NCI-H774 (cell line): Measurements from ENCODE around the gene SAMD11.
"Not testable (repeated sequence)": the region's sequence is repeated elsewhere in the genome, so short reads cannot be mapped to it uniquely, and the experiment has no call there.

Experiments
- DNase-seq: peaks from one replicate; lab custom pipeline; 2025; lab: John Stamatoyannopoulos, UW

The SAMD11 gene

DNA sequence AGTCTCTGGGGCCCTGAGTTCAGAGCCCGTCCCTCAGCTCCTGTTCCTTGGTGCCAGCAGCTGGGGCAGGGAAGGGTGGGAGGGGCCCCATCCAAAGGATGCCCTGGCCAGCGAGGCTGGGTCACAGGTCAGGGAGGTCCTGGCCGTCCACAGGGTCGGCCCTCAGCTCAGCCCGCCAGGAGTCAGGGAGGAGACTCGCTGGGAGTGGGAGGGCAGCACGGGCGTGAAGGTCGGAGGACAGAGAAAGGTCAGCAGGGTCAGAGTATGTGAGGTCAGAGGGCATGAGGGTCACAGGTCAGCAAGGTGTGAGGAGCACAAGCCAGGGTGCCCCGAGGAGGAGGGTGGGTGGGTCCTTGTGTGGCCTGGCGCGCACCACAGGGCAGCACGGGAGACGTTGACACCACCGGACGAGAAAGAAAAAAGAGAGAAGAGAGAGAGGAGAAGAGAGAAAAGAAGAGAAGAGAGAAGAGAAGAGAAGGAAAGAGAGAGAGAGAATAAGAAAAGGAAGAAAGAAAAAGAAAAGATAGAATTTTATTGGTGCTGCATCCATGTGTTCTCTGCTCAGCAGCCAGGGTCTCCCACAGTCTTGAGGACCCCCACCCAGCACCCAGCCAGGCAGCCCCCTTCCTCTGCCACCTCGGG, 51.1 kb downstream of the SAMD11 start:
- no peak for DNase-seq

- no peak for DNase-seq
Measured at GRCh38 chr1:975365-975764, 51.6 kb downstream of the SAMD11 start.

- DNase-seq, result no peak
Measured at GRCh38 chr1:975896-976683, 52.4 kb downstream of the SAMD11 start.

DNA sequence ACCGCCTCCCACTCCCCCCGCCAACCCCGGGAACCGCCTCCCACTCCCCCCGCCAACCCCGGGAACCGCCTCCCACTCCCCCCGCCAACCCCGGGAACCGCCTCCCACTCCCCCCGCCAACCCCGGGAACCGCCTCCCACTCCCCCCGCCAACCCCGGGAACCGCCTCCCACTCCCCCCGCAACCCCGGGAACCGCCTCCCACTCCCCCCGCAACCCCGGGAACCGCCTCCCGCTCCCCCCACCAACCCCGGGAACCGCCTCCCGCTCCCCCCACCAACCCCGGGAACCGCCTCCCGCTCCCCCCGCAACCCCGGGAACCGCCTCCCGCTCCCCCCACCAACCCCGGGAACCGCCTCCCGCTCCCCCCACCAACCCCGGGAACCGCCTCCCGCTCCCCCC, 53.1 kb downstream of the SAMD11 start:
- DNase-seq, result not testable (repeated sequence)

- no peak for DNase-seq
Measured at GRCh38 chr1:978069-978834, 54.5 kb downstream of the SAMD11 start.

GRCh38 chr1:978835-979743, 55.4 kb downstream of the SAMD11 start:
- no peak for DNase-seq

DNA sequence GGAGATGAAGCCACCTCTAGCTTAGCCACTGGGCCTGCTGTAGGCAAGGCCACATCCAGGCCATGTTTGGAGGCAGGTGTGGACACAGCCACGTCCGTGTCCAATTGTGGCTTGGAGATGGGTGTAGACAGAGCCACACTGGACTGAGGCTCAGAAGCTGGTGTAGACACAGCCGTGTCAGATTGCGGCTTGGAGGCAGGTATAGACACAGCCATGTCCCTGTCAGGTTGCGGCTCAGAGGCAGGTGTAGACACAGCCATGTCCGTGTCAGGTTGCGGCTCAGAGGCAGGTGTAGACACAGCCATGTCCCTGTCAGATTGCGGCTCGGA, 56.0 kb downstream of the SAMD11 start:
- DNase-seq, result no peak

DNA sequence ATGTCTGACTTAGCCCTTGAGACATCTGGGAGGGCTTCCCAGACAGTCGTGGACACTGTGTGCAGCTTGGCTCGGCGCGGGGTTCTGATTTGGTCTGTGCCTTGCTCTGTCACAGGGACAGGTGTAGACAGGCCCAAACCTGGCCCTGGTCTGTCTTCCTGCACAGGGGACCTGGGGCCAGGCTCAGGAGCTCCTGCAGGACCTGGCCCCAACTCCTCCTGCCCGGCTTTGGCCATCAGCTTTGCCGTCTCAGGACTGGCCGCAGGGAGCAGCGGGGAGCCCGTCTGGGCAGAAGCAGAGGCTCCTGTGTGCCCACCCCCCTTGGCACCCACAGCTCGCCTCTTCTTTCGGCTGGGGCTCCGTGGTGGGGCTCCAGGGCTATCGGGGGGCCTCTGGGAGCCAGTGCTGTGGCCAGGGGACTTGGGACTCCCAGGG, 56.4 kb downstream of the SAMD11 start:
- no peak for DNase-seq

DNA sequence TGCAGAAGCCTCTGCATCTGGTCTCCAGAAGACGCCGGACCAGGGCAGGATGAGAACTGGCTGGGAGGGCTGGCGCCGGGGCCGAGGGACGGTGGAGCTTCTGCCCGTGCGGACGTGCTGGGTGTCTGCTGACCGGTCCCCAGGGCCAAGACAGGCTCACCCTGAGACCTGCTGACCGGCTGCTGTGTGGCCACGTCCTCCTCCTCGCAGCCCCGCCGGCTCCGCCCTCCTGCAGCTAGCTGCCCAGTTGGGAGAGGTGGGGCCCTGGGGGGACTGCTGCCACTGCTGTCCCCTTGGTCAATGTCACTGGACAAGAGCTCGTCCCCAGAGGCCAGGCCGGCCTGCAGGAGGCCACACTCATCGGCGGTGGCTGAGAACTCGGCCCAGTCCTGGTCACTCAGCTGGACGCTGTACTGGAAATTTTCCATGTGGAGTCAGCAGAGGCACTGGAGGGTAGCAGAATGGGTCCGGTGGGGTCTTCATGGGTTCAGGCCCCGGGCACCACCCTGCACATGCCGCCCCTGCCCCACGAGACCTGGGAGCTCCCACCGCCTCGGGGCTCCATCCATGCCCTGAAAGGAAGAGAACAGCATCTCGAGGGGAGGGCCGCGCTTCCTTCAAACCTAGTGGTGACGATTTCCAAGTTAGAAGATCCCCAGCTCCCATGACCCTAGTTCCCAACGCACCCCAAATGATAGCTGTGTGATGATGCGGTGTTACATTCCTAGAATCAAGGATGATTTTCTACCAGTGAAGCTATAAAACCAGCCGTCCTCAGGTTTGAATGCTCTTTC, 57.1 kb downstream of the SAMD11 start:
- no peak for DNase-seq

GRCh38 chr1:981491-981954, 57.8 kb downstream of the SAMD11 start:
- DNase-seq, result no peak

DNA sequence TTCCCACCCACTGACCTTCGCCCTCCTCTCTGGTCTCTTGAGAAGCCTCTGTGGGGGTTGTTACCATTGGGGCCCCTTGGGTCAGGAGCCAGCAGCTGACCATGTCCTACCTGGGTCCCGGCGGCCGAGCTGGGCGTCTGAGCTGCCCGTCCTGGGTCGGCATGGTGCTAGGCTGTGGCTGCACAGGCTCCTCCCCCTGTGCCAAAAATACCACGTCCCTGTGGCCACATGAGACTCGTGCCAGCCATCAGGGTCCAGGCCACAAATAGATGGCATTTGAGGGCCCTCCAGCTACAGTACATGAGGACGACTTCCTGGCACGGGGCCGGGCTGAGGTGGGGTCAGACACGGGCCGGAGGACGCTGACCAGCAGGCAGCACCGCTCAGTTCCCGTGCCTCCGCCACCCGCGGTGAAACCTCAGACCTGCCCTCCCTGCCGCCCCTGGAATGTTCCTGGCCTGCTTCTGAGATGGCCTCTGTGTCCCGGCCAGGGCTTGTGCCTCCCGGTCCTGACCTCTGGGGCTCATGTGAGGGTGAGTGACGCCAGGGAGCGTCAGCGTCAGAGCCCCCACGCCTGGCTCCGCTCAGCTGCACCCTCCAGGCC, 58.3 kb downstream of the SAMD11 start, which contains the start of gene PERM1:
TSS of gene PERM1 (minus strand) at position 139 of the 604 bp plus-strand sequence. CDS start 1,064 bp downstream, outside the sequence.
- DNase-seq, result no peak

DNA sequence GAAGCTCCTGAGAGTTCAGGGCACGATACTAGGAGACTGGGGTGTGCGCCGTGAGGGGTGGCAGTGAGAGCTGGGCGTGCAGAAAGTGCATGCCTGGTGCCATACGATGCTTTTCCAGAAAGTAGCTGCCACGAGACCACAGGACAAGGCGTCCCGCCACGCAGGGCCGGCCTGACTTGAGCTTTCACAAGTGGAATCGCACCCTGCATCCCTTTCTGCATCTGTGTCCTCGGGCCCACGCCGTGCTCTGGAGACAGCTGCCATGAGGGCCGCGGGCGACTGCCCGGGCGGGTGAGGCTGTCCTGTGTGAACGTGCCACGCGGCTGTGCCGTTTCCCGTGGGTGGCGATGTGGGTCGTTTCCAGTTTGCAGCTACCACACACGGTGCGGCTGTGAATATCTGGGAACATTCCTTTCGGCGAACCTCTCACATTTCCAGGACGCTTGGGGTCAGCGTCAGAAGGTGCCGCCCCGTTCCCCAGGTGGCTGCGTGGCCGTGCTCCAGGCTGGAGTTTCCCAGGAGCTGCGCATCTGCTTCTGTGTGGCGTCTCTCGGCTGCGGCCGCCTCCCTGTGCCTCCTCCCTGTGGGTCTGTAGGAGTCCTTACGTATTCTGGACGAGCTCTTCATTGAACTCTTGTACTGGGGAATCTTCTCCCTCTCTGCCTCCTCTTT, 59.2 kb downstream of the SAMD11 start:
- no peak for DNase-seq

DNA sequence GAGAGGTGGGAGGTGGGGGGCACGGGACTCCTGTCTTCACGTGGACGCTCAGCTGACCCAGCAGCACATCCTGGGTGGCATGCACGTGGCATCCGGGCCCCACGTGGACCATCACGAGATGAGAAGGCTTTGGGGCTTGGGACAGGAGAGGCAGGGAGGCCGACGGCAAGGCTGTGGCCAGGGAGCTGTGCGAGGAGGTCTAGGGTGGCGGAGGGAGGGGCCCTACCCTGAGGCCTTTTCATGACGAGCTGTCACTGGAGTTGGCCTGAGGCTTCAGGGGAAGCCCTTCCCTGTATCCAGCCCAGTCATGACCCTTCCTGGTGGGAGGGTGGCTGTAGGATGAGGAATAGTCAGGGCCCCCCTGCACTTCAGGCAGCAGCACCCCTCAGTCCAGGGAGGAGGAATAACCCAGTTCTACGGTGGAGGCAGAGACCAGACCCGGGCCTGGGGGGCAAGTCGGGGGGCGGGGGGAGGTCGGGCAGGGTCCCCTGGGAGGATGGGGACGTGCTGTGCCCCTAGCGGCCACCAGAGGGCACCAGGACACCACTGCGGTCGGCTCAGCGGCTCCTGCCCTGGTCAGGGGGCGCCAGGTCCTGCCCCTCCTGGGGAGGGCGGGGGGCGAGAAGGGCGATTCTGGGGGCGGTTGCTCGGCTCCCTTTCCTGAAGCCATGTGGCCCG, 60.2 kb downstream of the SAMD11 start:
- no peak for DNase-seq

DNA sequence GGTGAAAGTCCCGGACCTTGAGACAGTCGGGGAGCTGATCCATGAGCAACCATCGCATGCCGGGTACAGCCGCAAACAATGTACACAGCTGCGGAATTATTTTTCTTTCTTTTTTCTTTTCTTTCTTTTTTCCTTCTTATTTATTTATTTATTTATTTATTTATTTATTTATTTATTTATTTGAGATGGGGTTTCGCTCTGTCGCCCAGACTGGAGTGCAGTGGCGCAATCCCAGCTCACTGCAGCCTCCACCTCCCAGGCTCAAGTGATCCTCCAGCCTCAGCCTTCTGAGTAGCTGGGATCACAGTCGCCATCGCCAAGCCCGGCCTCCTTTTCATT, 60.7 kb downstream of the SAMD11 start:
- DNase-seq, result no peak

GRCh38 chr1:985126-985525, 61.4 kb downstream of the SAMD11 start:
- no peak for DNase-seq

- not testable (repeated sequence) for DNase-seq
Measured at GRCh38 chr1:988061-988460, 64.3 kb downstream of the SAMD11 start.

GRCh38 chr1:991275-991674, 67.6 kb downstream of the SAMD11 start:
- not testable (repeated sequence) for DNase-seq

DNA sequence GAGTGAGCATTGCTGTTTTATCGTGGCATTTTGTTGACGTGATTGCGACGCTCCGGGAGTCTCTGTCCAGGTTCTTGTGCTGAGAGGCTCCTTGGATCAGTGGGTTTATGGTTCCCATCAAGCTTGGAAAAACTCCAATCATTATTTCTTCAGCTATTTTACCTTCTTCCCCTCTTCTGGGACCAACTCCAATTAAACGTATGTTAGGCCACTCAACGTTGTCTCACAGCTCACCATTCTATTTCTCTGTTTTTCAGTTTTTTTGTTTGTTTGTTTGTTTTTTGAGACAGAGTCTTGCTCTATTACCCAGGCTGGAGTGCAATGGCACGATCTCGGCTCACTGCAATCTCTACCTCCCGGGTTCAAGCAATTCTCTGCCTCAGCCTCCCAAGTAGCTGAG, 68.2 kb downstream of the SAMD11 start:
- DNase-seq, result no peak

DNA sequence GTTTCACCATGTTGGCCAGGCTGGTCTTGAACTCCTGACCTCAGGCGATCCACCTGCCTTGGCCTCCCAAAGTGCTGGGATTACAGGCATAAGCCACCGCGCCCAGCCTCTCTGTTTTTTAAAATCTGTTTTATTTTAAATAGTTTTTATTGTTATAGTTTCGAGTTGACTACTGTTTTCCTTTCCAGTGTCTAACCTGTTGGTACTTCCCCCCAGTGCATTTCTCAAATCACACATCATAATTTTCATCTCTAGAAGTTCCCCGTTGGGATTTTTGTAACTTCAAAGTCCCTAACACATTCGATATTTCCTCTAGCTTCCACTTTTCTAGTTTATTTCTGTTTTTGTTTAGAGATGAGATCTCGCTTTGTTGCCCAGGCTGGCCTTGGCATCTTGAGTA, 68.6 kb downstream of the SAMD11 start:
- no peak for DNase-seq
